ENCODE data around the gene ARL15. TPM values are rescaled to one million over a fixed set of nuclear protein-coding genes. Genes with fewer than 3 reads are reported as not detected.

The ARL15 gene
- total and polyA plus RNA-seq, 2 experiments from 2014 or later, result 7.8 to 9.9 TPM

- Histone ChIP-seq H4K20me1 (ENCODE audit: insufficient read depth) (no peaks in the 10 kb centered on the region), H3K27ac (no peak overlapping the region), H3K4me3 (no peak overlapping the region), H3F3A (ENCODE audit: insufficient read depth) (no peaks in the 10 kb centered on the region), H2AFZ (no peak overlapping the region), H3K9me3 (ENCODE audit: low read depth) (no peaks in the 10 kb centered on the region), H3K9me2 (ENCODE audit: insufficient read depth) (no peaks in the 10 kb centered on the region), H3K9ac (no peak overlapping the region), H3K27me3 (replicated peaks; ENCODE audit: insufficient read depth) (no peaks in the 10 kb centered on the region), H3K36me3 (ENCODE audit: low read depth) (no peaks in the 10 kb centered on the region), H3K4me1 (ENCODE audit: insufficient read depth) (no peaks in the 10 kb centered on the region), H3K4me2 (ENCODE audit: unreplicated experiment) (no peak overlapping the region), H3K79me2 (ENCODE audit: insufficient read depth) (no peaks in the 10 kb centered on the region)
- TF ChIP-seq EZH2phosphoT487 (IDR thresholded peaks at IDR 0.05; ENCODE audit: insufficient read depth, low read depth), result no peak
- TF ChIP-seq EZH2 (IDR thresholded peaks at IDR 0.05; ENCODE audit: insufficient read depth, poor library complexity, severe bottlenecking), result no peak
- in situ Hi-C loops (cut with MboI), result no loop called here
- DNase-seq, result no peak
- WGBS, 2 experiments (ENCODE audit: low coverage in 1 of 2, low lambda C conversion rate in 2 of 2, missing lambda C conversion rate in 2 of 2), result 49 to 52% methylated on average over 5 of the region's 5 CpGs
Measured at GRCh38 chr5:54347221-54347865, 37.0 kb upstream of the ARL15 start.

DNA sequence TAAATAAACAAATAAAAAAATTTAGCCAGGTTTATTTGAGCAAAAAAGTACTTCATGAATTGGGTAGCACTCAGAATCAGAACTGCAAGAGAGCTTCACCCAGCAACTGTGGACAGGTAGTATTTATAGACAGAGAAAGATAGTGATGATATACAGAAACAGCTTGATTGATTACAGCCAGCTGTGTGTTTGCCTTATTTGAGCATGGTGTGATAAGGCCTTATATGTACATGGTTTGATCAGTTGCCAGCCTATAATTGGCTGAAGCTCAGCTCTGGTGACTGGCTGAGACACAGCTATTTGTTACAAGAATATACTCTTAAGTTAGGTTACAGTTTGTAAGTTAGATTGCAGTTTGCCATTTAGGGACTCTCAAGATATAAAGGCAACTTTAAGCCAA, 34.3 kb upstream of the ARL15 start:
- Histone ChIP-seq H3K79me2 (ENCODE audit: insufficient read depth) (no peaks in the 10 kb centered on the region), H3K4me2 (ENCODE audit: unreplicated experiment) (no peak overlapping the region), H3F3A (ENCODE audit: insufficient read depth) (no peaks in the 10 kb centered on the region), H3K4me3 (no peak overlapping the region), H4K20me1 (ENCODE audit: insufficient read depth) (no peaks in the 10 kb centered on the region), H3K36me3 (ENCODE audit: low read depth) (no peaks in the 10 kb centered on the region), H3K4me1 (ENCODE audit: insufficient read depth) (no peaks in the 10 kb centered on the region), H3K9me2 (ENCODE audit: insufficient read depth) (no peaks in the 10 kb centered on the region), H3K9me3 (ENCODE audit: low read depth) (no peaks in the 10 kb centered on the region), H2AFZ (no peak overlapping the region), H3K9ac (no peak overlapping the region), H3K27me3 (replicated peaks; ENCODE audit: insufficient read depth) (no peaks in the 10 kb centered on the region), H3K27ac (no peak overlapping the region)
- in situ Hi-C loops (cut with MboI), result no loop called here
- no peak for DNase-seq
- TF ChIP-seq EZH2phosphoT487 (IDR thresholded peaks at IDR 0.05; ENCODE audit: insufficient read depth, low read depth), result no peak
- no peak for TF ChIP-seq EZH2 (IDR thresholded peaks at IDR 0.05; ENCODE audit: insufficient read depth, poor library complexity, severe bottlenecking)

DNA sequence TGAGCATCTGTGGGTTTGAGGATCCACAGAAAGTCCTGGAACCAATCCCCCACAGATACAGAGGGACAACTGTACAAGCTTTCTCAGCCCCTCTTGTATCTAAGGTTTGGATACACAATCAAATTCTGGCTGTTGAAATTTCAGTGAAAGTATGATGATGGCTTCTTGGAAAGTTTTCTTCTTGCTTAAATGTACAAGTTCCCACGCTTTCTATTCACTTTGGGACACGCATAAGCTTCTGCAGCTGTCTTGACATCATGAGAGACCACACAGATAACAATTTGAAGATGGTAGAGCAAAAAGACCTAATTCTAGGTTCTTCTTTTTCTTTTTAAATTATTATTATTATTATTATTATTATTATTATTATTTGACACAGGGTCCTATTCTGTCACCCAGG, 31.6 kb upstream of the ARL15 start:
- Histone ChIP-seq H3K27me3 (replicated peaks; ENCODE audit: insufficient read depth) (no peaks in the 10 kb centered on the region), H3F3A (ENCODE audit: insufficient read depth) (no peaks in the 10 kb centered on the region), H3K36me3 (ENCODE audit: low read depth) (no peaks in the 10 kb centered on the region), H3K9me3 (ENCODE audit: low read depth) (no peaks in the 10 kb centered on the region), H3K9me2 (ENCODE audit: insufficient read depth) (no peaks in the 10 kb centered on the region), H2AFZ (no peak overlapping the region), H4K20me1 (ENCODE audit: insufficient read depth) (no peaks in the 10 kb centered on the region), H3K4me1 (ENCODE audit: insufficient read depth) (no peaks in the 10 kb centered on the region), H3K4me3 (no peak overlapping the region), H3K27ac (no peak overlapping the region), H3K4me2 (ENCODE audit: unreplicated experiment) (no peak overlapping the region), H3K79me2 (ENCODE audit: insufficient read depth) (no peaks in the 10 kb centered on the region), H3K9ac (no peak overlapping the region)
- DNase-seq, result no peak
- in situ Hi-C loops (cut with MboI), result no loop called here
- 87 to 91% methylated on average over 2 of the region's 2 CpGs for WGBS, 2 experiments (ENCODE audit: low coverage in 1 of 2, low lambda C conversion rate in 2 of 2, missing lambda C conversion rate in 2 of 2)
- TF ChIP-seq EZH2 (IDR thresholded peaks at IDR 0.05; ENCODE audit: insufficient read depth, poor library complexity, severe bottlenecking), result no peak
- TF ChIP-seq EZH2phosphoT487 (IDR thresholded peaks at IDR 0.05; ENCODE audit: insufficient read depth, low read depth), result no peak

- WGBS, 2 experiments (ENCODE audit: low coverage in 1 of 2, low lambda C conversion rate in 2 of 2, missing lambda C conversion rate in 2 of 2), result 47 to 50% methylated on average over 4 of the region's 4 CpGs
- no peaks in the 10 kb centered on the region for H4K20me1 ChIP-seq (ENCODE audit: insufficient read depth)
- no peak overlapping the region for H2AFZ ChIP-seq
- in situ Hi-C loops (cut with MboI), result no loop called here
- H3K9ac ChIP-seq, result no peak overlapping the region
- H3K4me1 ChIP-seq (ENCODE audit: insufficient read depth), result no peaks in the 10 kb centered on the region
- no peaks in the 10 kb centered on the region for H3K27me3 ChIP-seq (replicated peaks; ENCODE audit: insufficient read depth)
- H3K4me3 ChIP-seq, result no peak overlapping the region
- DNase-seq, result no peak
- H3K9me2 ChIP-seq (ENCODE audit: insufficient read depth), result no peaks in the 10 kb centered on the region
- H3F3A ChIP-seq (ENCODE audit: insufficient read depth), result no peaks in the 10 kb centered on the region
- no peaks in the 10 kb centered on the region for H3K79me2 ChIP-seq (ENCODE audit: insufficient read depth)
- H3K9me3 ChIP-seq (ENCODE audit: low read depth), result no peaks in the 10 kb centered on the region
- no peak overlapping the region for H3K4me2 ChIP-seq (ENCODE audit: unreplicated experiment)
- no peaks in the 10 kb centered on the region for H3K36me3 ChIP-seq (ENCODE audit: low read depth)
- no peak overlapping the region for H3K27ac ChIP-seq
- TF ChIP-seq EZH2 (IDR thresholded peaks at IDR 0.05; ENCODE audit: insufficient read depth, poor library complexity, severe bottlenecking), result no peak
- TF ChIP-seq EZH2phosphoT487 (IDR thresholded peaks at IDR 0.05; ENCODE audit: insufficient read depth, low read depth), result no peak
Measured at GRCh38 chr5:54337523-54337922, 27.1 kb upstream of the ARL15 start.

- no peaks in the 10 kb centered on the region for H4K20me1 ChIP-seq (ENCODE audit: insufficient read depth)
- no peaks in the 10 kb centered on the region for H3K9me2 ChIP-seq (ENCODE audit: insufficient read depth)
- H3K27me3 ChIP-seq (replicated peaks; ENCODE audit: insufficient read depth), result no peaks in the 10 kb centered on the region
- no peaks in the 10 kb centered on the region for H3K9me3 ChIP-seq (ENCODE audit: low read depth)
- H3K36me3 ChIP-seq (ENCODE audit: low read depth), result no peaks in the 10 kb centered on the region
- TF ChIP-seq EZH2 (IDR thresholded peaks at IDR 0.05; ENCODE audit: insufficient read depth, poor library complexity, severe bottlenecking), result no peak
- no peak for TF ChIP-seq EZH2phosphoT487 (IDR thresholded peaks at IDR 0.05; ENCODE audit: insufficient read depth, low read depth)
- in situ Hi-C loops (cut with MboI), result no loop called here
- H3K4me2 ChIP-seq (ENCODE audit: unreplicated experiment), result no peak overlapping the region
- no peak for DNase-seq
- peaks cover 20% of the 10 kb centered on the region for H3F3A ChIP-seq (ENCODE audit: insufficient read depth)
- peaks cover 19% of the 10 kb centered on the region for H3K4me1 ChIP-seq (ENCODE audit: insufficient read depth)
- H3K79me2 ChIP-seq (ENCODE audit: insufficient read depth), result no peaks in the 10 kb centered on the region
- WGBS, 2 experiments (ENCODE audit: low coverage in 1 of 2, low lambda C conversion rate in 2 of 2, missing lambda C conversion rate in 2 of 2), result 30 to 35% methylated on average over 1 of the region's 1 CpG
- H3K4me3 ChIP-seq, result no peak overlapping the region
- H2AFZ ChIP-seq, result no peak overlapping the region
- H3K9ac ChIP-seq, result no peak overlapping the region
- no peak overlapping the region for H3K27ac ChIP-seq
Measured at GRCh38 chr5:54332720-54333119, 22.3 kb upstream of the ARL15 start.
